K562 (cell line): ENCODE results near the gene IFT27. TPM values are rescaled to one million over a fixed set of nuclear protein-coding genes. Genes with fewer than 3 reads are reported as not detected.

Experiments
- ATAC-seq: fragments of 200-7000 bp; cut with Tn5 transposase; 3 replicates; pipeline ENCODE4 v1.9.1; 2020; ENCODE audit warnings: moderate library complexity
- BruUV-seq: library from RNA; stranded (reverse); fragments of 400-500 nt; replicated peaks from 2 replicates; lab custom pipeline; 2021; lab: Mats Ljungman, UMichigan
- CTCF ChIA-PET: fragments of 300-600 bp; formaldehyde crosslinking; extraction: SDS; loops from one replicate; lab custom pipeline; 2021; ENCODE audit warnings: low intra/inter-chr PET ratio; lab: Yijun Ruan, JAX
- POLR2A ChIA-PET: fragments of 300-600, 350-650 bp; sonication (Branson Sonifier 250); formaldehyde crosslinking; extraction: SDS; loops from one replicate; lab custom pipeline; 2021; ENCODE audit warnings: antibody characterized with exemption, inconsistent platforms; lab: Yijun Ruan, JAX
- DNase-seq, 4 experiments: peaks; one replicate each; pipeline versions ENCODE4 v3.0.0 to v3.0.0-alpha.2; 2011 to 2018; ENCODE audit warnings: low spot score in 3 of 4, mixed read lengths in 3 of 4; ENCODE audit errors: extremely low read depth in 1 of 4
- FAIRE-seq: peaks from 2 replicates; lab custom pipeline; 2011; peaks lifted over from hg19 to GRCh38; lab: Jason Lieb, UNC
- H2AFZ ChIP-seq: 2 replicates; pipeline ENCODE4 v1.6.0; 2011; ENCODE audit warnings: low read depth, low read length, control low read depth, inconsistent platforms
- H3K27ac ChIP-seq: fragments of 200-600 bp; 3 replicates; pipeline ENCODE4 v1.8.0; 2011; ENCODE audit warnings: low read depth, mild to moderate bottlenecking, control low read depth, inconsistent platforms, low read length, moderate library complexity, mixed read lengths; ENCODE audit errors: extremely low read depth
- H3K27me3 ChIP-seq, 2 experiments: fragments of 300-600 bp in 1 of 2; 2 replicates in 1 of 2; 3 replicates in 1 of 2; pipeline versions ENCODE4 v1.6.0 to v1.8.0; 2011; ENCODE audit warnings: inconsistent platforms in 2 of 2, low read length in 2 of 2, mild to moderate bottlenecking in 1 of 2, mixed read lengths in 1 of 2, moderate library complexity in 1 of 2; ENCODE audit not compliant: control insufficient read depth in 2 of 2, insufficient read depth in 2 of 2
- H3K36me3 ChIP-seq: fragments of 300-600 bp; 3 replicates; pipeline ENCODE4 v1.8.0; 2011; ENCODE audit warnings: mild to moderate bottlenecking, low read length, inconsistent platforms; ENCODE audit not compliant: control insufficient read depth, insufficient read depth
- H3K4me1 ChIP-seq, 2 experiments: fragments of 200-600 bp in 1 of 2; replicated peaks in 1 of 2; 2 replicates in 1 of 2; 3 replicates in 1 of 2; pipeline versions ENCODE4 v1.5.1 to v1.8.0; 2011; ENCODE audit warnings: inconsistent platforms in 2 of 2, low read length in 2 of 2, mild to moderate bottlenecking in 1 of 2, mixed read lengths in 1 of 2, moderate library complexity in 1 of 2; ENCODE audit not compliant: control insufficient read depth in 2 of 2, insufficient read depth in 2 of 2
- H3K4me2 ChIP-seq: 2 replicates; pipeline ENCODE4 v1.6.1; 2011; ENCODE audit warnings: low read length, control low read depth, inconsistent platforms, mixed read lengths; ENCODE audit not compliant: insufficient read depth
- H3K4me3 ChIP-seq: fragments of 200-600 bp; sonication (generic), shearing (Covaris generic); 2 replicates; pipeline ENCODE4 v1.5.1; 2016; ENCODE audit warnings: control low read depth, inconsistent platforms
- H3K79me2 ChIP-seq: fragments of 200-600 bp; 3 replicates; pipeline ENCODE4 v1.8.0; 2011; ENCODE audit warnings: low read length, inconsistent platforms; ENCODE audit not compliant: control insufficient read depth, insufficient read depth
- H3K9ac ChIP-seq, 2 experiments: 2 replicates each; pipeline versions ENCODE4 v1.6.0 to v1.6.1; 2011; ENCODE audit warnings: low read depth in 2 of 2, low read length in 2 of 2, control low read depth in 1 of 2, inconsistent platforms in 1 of 2, mild to moderate bottlenecking in 1 of 2, mixed read lengths in 1 of 2; ENCODE audit not compliant: insufficient read depth in 1 of 2
- H3K9me1 ChIP-seq: one replicate; pipeline ENCODE4 v1.6.0; 2011; ENCODE audit warnings: inconsistent platforms, mild to moderate bottlenecking, low read length, moderate library complexity; ENCODE audit not compliant: control insufficient read depth, insufficient read depth
- H3K9me3 ChIP-seq: replicated peaks from 2 replicates; pipeline ENCODE4 v1.5.1; 2011; ENCODE audit warnings: low read depth, low read length, inconsistent platforms; ENCODE audit not compliant: control insufficient read depth, insufficient read depth
- H4K20me1 ChIP-seq: replicated peaks from 2 replicates; pipeline ENCODE4 v1.6.1; 2011; ENCODE audit warnings: low read length, inconsistent platforms, mixed read lengths; ENCODE audit not compliant: control insufficient read depth, insufficient read depth
- ATF7 ChIP-seq: fragments of 450-650 bp; IDR thresholded peaks from 2 replicates; pipeline ENCODE4 v1.7.1; 2014; ENCODE audit warnings: mild to moderate bottlenecking, moderate library complexity
- ERF ChIP-seq: fragments of 450-650 bp; formaldehyde crosslinking; IDR thresholded peaks from 2 replicates; pipeline ENCODE4 v1.4.0; 2020; ENCODE audit warnings: mild to moderate bottlenecking, mixed read lengths
- ETV1 ChIP-seq: fragments of 450-650 bp; conservative IDR thresholded peaks from 2 replicates; pipeline ENCODE4 v1.6.1; 2016; ENCODE audit warnings: missing genetic modification characterization, control low read depth, low read depth, missing compliant biosample characterization
- FOXJ2 ChIP-seq: fragments of 200-800 bp; sonication (Bioruptor generic); IDR thresholded peaks from 2 replicates; pipeline ENCODE4 v1.6.1; 2016; ENCODE audit warnings: missing genetic modification characterization, missing compliant biosample characterization
- HIVEP1 ChIP-seq: fragments of 250-450 bp; sonication (Bioruptor Pico); IDR thresholded peaks from 2 replicates; pipeline ENCODE4 v1.4.0; 2020; ENCODE audit warnings: mild to moderate bottlenecking
- KLF10 ChIP-seq: fragments of 250-450 bp; sonication (Bioruptor Pico); IDR thresholded peaks from 2 replicates; pipeline ENCODE4 v1.6.1; 2021; ENCODE audit warnings: matching md5 sums
- MAFG ChIP-seq: fragments of 450-650 bp; conservative IDR thresholded peaks from 2 replicates; pipeline ENCODE4 v1.6.1; 2016; ENCODE audit warnings: missing genetic modification characterization, missing compliant biosample characterization
- NFE2 ChIP-seq: IDR thresholded peaks from 2 replicates; pipeline ENCODE4 v1.6.1; 2014; ENCODE audit warnings: antibody characterized with exemption, low read depth
- NR2C2 ChIP-seq, 2 experiments: fragments of 200-800 bp in 1 of 2; sonication (Bioruptor generic) in 1 of 2; sonication (generic) in 1 of 2; formaldehyde crosslinking in 1 of 2; IDR thresholded peaks; 2 replicates each; pipeline versions ENCODE4 v1.6.1 to v1.8.0; 2016 to 2022; ENCODE audit warnings: mild to moderate bottlenecking in 1 of 2, missing compliant biosample characterization in 1 of 2, missing genetic modification characterization in 1 of 2, missing genetic modification reagents in 1 of 2
- POLR2A ChIP-seq: fragments of 450-650 bp; conservative IDR thresholded peaks from 2 replicates; pipeline ENCODE4 v1.6.1; 2016
- SRF ChIP-seq, 2 experiments: fragments of 250-450, 450-650 bp in 1 of 2; sonication (Bioruptor Pico) in 1 of 2; sonication (generic) in 1 of 2; formaldehyde crosslinking; IDR thresholded peaks; 2 replicates each; pipeline versions ENCODE4 v1.5.0 to v1.5.1; 2020 to 2022; ENCODE audit warnings: mild to moderate bottlenecking in 1 of 2, missing genetic modification reagents in 1 of 2
- STAG1 ChIP-seq: sonication (generic); formaldehyde crosslinking; IDR thresholded peaks from 2 replicates; pipeline ENCODE4 v1.5.0; 2020; ENCODE audit warnings: missing genetic modification reagents, borderline replicate concordance
- STAT5B ChIP-seq: fragments of 250-450 bp; sonication (Bioruptor Pico); IDR thresholded peaks from 2 replicates; pipeline ENCODE4 v1.8.0; 2021; ENCODE audit warnings: mild to moderate bottlenecking, inconsistent platforms
- TEAD1 ChIP-seq, 2 experiments: fragments of 450-650 bp in 1 of 2; sonication (generic) in 1 of 2; formaldehyde crosslinking; IDR thresholded peaks; 2 replicates each; pipeline versions ENCODE4 v1.4.0 to v1.8.0; 2020 to 2022; ENCODE audit warnings: mild to moderate bottlenecking in 2 of 2, missing genetic modification reagents in 1 of 2
- TEAD4 ChIP-seq, 2 experiments: sonication (generic) in 1 of 2; formaldehyde crosslinking in 1 of 2; IDR thresholded peaks; 2 replicates each; pipeline versions ENCODE4 v1.6.1 to v1.8.0; 2012 to 2022; ENCODE audit warnings: borderline replicate concordance in 1 of 2, inconsistent platforms in 1 of 2, low read length in 1 of 2, mild to moderate bottlenecking in 1 of 2, missing genetic modification reagents in 1 of 2
- ZNF24 ChIP-seq: fragments of 450-650 bp; IDR thresholded peaks from 2 replicates; pipeline ENCODE4 v1.6.1; 2016
- ZNF316 ChIP-seq: fragments of 450-650 bp; IDR thresholded peaks from 2 replicates; pipeline ENCODE4 v1.6.1; 2016
- WGBS: fragments of 100-300 bp; shearing (Covaris generic); methylation state at CpG from one replicate; pipeline ENCODE4 v1.1.6; 2016; ENCODE audit warnings: low coverage, mixed read lengths; ENCODE audit not compliant: insufficient coverage; ENCODE audit errors: missing lambda C conversion rate; 5-methylcytosine and 5-hydroxymethylcytosine counted together
- in situ Hi-C: fragments of 300-500 bp; cut with MboI; formaldehyde crosslinking; loops from 4 replicates; pipeline ENCODE4 v1.15.0; 2018; ENCODE audit warnings: inconsistent platforms, mixed read lengths
- intact Hi-C: fragments of 100-400 bp; cut with micrococcal nuclease; formaldehyde crosslinking; loops from 2 replicates; pipeline ENCODE4 v1.14.2; 2022
- polyA plus RNA-seq, 8 experiments: library from polyadenylated mRNA; depleted of rRNA in 4 of 8; stranded (reverse) in 5 of 8; unstranded in 3 of 8; fragments of >200 nt; fragmentation: Nextera tagmentation in 2 of 8; fragmentation: Illumina TruSeq in 1 of 8; extraction: Ambion mirVana in 2 of 8; extraction: Trizol in 1 of 8; gene quantifications; 2 replicates each; pipeline versions ENCODE4 v1.2.1 to v1.2.3, GENCODE V29; 2011 to 2014; ENCODE audit warnings: inconsistent platforms in 1 of 8, missing spikeins in 1 of 8
- total RNA-seq, 7 experiments: library from RNA; depleted of rRNA in 6 of 7; stranded (reverse); fragments of >200 nt in 6 of 7; fragmentation: Illumina TruSeq in 2 of 7; extraction: Trizol in 2 of 7; gene quantifications; 2 replicates each; pipeline versions ENCODE4 v1.2.1 to v1.2.3, GENCODE V29; 2011 to 2021; ENCODE audit warnings: low replicate concordance in 1 of 7
- TF ChIP-seq, protein P1 (sequence below): fragments of 200-800 bp; sonication (Bioruptor generic); IDR thresholded peaks from 2 replicates; pipeline ENCODE4 v1.6.1; 2017; ENCODE audit warnings: missing genetic modification characterization, missing compliant biosample characterization
- TF ChIP-seq, protein P2 (sequence below): fragments of 450-650 bp; formaldehyde crosslinking; IDR thresholded peaks from 2 replicates; pipeline ENCODE4 v1.4.0; 2020; ENCODE audit warnings: mild to moderate bottlenecking
- TF ChIP-seq, protein P3 (sequence below): fragments of 450-650 bp; IDR thresholded peaks from 2 replicates; pipeline ENCODE4 v1.6.1; 2016; ENCODE audit warnings: mild to moderate bottlenecking

Gene IFT27
- total and polyA plus RNA-seq, 9 of the 15 experiments (the other 6 are each of a cell fraction or from before 2014, with no cell fraction given), result 0.01 to 1.4 (median 0.14) TPM; not detected in 1

DNA sequence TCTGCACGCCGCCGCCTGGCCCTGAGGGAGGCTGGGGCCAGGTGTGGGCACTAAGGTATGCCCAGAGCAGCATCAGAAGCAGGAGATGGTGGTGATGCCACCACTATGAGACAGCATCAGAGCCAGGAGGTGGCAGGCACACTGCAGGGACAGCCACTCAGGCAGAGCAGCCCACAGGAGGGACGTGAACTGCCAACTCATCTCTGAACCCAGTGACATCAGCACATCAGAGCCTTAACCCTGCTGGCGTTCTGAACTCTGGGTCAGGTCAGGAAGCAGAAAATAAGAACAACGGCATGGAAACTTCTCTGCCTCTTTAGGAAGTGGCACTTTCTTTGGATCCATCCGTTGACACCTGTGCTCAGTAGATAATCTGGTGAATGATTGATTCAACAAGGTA, 14.7 kb upstream of the IFT27 start:
- 0% methylated on average over 6 of the region's 7 CpGs for WGBS
- Histone ChIP-seq H3K4me3 (no peak overlapping the region), H3K79me2 (no peaks in the 10 kb centered on the region), H3K27ac (no peak overlapping the region), H3K4me1 (peaks cover 0 to 4% of the 10 kb centered on the region in 2 experiments; a peak in 3 of 5 replicates), H4K20me1 (no peaks in the 10 kb centered on the region), H3K27me3 (peaks cover 5 to 50% of the 10 kb centered on the region in 2 experiments; a peak in 3 of 5 replicates), H3K36me3 (no peaks in the 10 kb centered on the region), H2AFZ (no peak overlapping the region), H3K9ac (no peak overlapping the region), H3K9me3 (no peaks in the 10 kb centered on the region), H3K9me1 (no peaks in the 10 kb centered on the region), H3K4me2 (no peak overlapping the region)
- POLR2A ChIA-PET, result no interaction called here
- peak in 2 of 4 experiments; percentile 4 to 14 for DNase-seq
- intact Hi-C loops, result no loop called here
- no peak for FAIRE-seq
- peak; percentile 49; the same call in 1 of the 3 replicates for ATAC-seq
- CTCF ChIA-PET, result no interaction called here
- in situ Hi-C loops, result no loop called here
- BruUV-seq, result no TSS peak
- TF ChIP-seq ATF7 (0 out of 2 replicates have a peak, but pooled peaks have one; percentile 13), ERF (CRISPR knock-in tag) (no peak), NFE2 (peak; percentile 67), HIVEP1 (CRISPR knock-in tag) (no peak), POLR2A (no peak), MAFG (tag) (peak; percentile 53; the same call in 1 of the 2 replicates), ZNF24 (no peak), NR2C2 (CRISPR knock-in tag; IDR thresholded peaks at IDR 0.05) (no peak), NR2C2 (tag; IDR thresholded peaks at IDR 0.05) (peak; percentile 53), TEAD4 (IDR thresholded peaks at IDR 0.05; ENCODE audit: low read length) (no peak), TEAD4 (CRISPR knock-in tag; IDR thresholded peaks at IDR 0.05; ENCODE audit: borderline replicate concordance) (no peak), KLF10 (CRISPR knock-in tag) (no peak), STAT5B (CRISPR knock-in tag) (no peak), TEAD1 (CRISPR knock-in tag; IDR thresholded peaks at IDR 0.05) (no peak), STAG1 (no peak), SRF (CRISPR knock-in tag; IDR thresholded peaks at IDR 0.05) (no peak), ZNF316 (peak; percentile 54; the same call in 1 of the 2 replicates), FOXJ2 (tag) (no peak), ETV1 (tag) (no peak)
- TF ChIP-seq, protein P1, sequence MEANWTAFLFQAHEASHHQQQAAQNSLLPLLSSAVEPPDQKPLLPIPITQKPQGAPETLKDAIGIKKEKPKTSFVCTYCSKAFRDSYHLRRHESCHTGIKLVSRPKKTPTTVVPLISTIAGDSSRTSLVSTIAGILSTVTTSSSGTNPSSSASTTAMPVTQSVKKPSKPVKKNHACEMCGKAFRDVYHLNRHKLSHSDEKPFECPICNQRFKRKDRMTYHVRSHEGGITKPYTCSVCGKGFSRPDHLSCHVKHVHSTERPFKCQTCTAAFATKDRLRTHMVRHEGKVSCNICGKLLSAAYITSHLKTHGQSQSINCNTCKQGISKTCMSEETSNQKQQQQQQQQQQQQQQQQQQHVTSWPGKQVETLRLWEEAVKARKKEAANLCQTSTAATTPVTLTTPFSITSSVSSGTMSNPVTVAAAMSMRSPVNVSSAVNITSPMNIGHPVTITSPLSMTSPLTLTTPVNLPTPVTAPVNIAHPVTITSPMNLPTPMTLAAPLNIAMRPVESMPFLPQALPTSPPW (CRISPR knock-in tag), result no peak
- TF ChIP-seq, protein P2, sequence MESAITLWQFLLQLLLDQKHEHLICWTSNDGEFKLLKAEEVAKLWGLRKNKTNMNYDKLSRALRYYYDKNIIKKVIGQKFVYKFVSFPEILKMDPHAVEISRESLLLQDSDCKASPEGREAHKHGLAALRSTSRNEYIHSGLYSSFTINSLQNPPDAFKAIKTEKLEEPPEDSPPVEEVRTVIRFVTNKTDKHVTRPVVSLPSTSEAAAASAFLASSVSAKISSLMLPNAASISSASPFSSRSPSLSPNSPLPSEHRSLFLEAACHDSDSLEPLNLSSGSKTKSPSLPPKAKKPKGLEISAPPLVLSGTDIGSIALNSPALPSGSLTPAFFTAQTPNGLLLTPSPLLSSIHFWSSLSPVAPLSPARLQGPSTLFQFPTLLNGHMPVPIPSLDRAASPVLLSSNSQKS, result no peak
- TF ChIP-seq, protein P3, sequence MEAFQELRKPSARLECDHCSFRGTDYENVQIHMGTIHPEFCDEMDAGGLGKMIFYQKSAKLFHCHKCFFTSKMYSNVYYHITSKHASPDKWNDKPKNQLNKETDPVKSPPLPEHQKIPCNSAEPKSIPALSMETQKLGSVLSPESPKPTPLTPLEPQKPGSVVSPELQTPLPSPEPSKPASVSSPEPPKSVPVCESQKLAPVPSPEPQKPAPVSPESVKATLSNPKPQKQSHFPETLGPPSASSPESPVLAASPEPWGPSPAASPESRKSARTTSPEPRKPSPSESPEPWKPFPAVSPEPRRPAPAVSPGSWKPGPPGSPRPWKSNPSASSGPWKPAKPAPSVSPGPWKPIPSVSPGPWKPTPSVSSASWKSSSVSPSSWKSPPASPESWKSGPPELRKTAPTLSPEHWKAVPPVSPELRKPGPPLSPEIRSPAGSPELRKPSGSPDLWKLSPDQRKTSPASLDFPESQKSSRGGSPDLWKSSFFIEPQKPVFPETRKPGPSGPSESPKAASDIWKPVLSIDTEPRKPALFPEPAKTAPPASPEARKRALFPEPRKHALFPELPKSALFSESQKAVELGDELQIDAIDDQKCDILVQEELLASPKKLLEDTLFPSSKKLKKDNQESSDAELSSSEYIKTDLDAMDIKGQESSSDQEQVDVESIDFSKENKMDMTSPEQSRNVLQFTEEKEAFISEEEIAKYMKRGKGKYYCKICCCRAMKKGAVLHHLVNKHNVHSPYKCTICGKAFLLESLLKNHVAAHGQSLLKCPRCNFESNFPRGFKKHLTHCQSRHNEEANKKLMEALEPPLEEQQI, result no peak
